HG03460 (cell line): ENCODE data around the gene IL4R.
"Not testable (repeated sequence)": the region's sequence is repeated elsewhere in the genome, so short reads cannot be mapped to it uniquely, and the experiment has no call there.

ENCODE experiments used
- ATAC-seq: cut with Tn5 transposase; IDR thresholded peaks from one replicate; pipeline ENCODE4 v1.9.1; 2021; ENCODE audit not compliant: unreplicated experiment

Gene IL4R

GRCh38 chr16:27401768-27402568 lies 88.2 kb downstream of the IL4R start, which contains the start of gene IL21R:
Gene IL21R, plus strand, starts transcription at chr16:27402174. Its CDS starts 27,898 bp downstream, at chr16:27430072.
- ATAC-seq = peak; percentile 46

- ATAC-seq = no peak
These were observed 88.8 kb downstream of the IL4R start for GRCh38 chr16:27402569-27402963.

DNA sequence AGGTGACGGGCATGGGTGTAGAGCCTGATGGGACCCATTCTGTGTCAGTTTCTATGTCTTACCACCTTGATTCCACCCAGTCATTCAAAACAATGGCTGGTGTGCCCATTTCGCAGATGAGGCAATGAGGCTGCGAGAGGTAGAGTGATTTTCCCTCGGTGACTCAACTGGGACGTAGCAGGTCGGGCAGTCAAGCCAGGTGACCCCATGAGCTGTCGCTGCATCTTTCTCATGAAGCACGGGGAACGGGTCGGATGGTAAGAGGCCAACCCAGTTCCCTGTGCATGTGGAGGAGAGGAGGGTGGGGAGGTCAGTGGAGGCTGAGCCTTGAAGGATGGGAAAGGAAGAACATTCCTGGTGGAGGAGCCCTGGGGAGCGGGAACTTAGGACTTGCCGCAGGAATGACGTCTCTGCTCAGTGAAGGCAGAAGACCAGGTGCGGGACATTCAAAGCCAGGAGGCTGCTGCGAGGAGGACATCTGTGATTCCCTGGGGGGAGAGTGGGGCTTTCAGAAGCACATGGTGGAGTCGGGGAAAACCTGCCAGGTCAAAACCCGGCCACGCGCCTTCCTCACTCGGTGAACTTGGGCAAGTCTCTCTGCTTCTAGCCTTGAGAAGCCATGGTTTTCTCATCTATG lies 89.3 kb downstream of the IL4R start:
- ATAC-seq = no peak

GRCh38 chr16:27403601-27403992 lies 89.8 kb downstream of the IL4R start:
- ATAC-seq = no peak

DNA sequence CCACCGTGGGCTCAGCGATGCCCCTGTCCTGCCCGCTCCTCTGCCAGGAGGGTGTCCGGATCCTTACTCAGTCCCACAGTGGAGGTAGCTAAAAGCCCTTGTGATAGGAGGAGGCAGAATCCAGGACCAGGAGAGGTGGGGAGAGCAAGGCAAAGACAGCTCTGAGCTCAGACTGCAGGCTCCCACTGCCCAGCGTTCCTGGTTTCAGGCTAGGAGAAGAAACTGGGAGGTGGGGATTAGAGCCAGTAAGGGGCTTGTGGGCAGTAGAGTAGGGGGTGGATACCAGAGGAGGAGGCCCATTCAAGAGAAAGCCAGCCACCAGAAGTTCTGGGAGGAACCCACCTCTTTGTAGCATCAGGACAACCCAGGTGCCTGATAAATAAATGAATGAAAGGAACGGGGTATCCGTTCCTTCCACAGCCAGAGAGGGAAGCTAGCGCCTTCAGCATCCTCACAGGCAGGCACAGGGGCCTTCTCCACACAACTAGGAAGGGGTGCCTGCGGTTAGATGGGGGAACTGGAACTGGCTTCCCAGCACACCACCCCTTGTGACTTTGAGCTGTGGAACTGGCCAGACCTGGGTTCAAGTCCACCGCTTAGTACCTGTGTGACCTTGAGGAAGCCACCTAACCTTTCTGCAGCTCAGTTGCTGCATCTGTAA lies 90.5 kb downstream of the IL4R start:
- no peak for ATAC-seq

GRCh38 chr16:27405546-27406451 lies 92.0 kb downstream of the IL4R start:
- no peak for ATAC-seq

- no peak for ATAC-seq
These were observed 92.8 kb downstream of the IL4R start for GRCh38 chr16:27406511-27407128.

GRCh38 chr16:27407133-27407532 lies 93.4 kb downstream of the IL4R start:
- no peak for ATAC-seq

GRCh38 chr16:27408012-27408601 lies 94.3 kb downstream of the IL4R start:
- ATAC-seq = peak; percentile 36

DNA sequence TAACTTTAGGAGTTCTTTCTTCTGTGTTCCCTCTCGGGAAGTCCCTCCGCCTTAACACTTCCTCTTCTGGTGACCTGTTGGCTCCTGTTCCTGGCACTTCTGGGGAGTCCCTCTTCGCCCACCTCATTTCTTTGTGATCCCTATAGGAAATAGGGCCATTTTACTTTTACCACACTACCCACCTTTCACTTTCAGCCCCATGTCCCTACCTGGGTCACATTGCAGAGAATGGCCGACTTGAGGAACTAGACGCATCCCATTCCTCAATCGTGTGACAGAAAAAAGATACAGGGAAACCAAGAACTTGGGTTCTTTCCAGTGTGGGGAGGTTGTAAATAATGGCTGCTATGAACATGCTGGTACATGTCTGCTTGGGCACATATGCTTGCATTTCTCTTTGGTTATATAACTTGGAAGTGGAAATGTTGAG lies 94.8 kb downstream of the IL4R start:
- no peak for ATAC-seq

DNA sequence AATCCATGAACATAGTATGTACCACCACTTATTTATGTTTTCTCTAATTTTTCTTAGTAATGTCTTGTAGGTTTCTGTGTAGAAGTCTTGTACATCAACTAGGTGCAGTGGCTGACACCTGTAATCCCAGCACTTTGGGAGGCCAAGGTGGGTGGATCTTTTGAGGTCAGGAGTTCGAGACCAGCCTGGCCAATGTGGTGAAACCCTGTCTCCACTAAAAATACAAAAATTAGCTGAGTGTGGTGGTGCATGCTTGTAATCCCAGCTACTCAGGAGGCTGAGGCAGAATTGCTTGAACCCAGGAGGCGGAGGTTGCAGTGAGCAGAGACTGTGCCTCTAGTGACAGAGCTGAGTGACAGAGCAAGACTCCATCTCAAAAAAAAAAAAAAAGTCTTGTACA lies 96.2 kb downstream of the IL4R start:
- not testable (repeated sequence) for ATAC-seq

- ATAC-seq = no peak
These were observed 97.0 kb downstream of the IL4R start for GRCh38 chr16:27410761-27411160.

DNA sequence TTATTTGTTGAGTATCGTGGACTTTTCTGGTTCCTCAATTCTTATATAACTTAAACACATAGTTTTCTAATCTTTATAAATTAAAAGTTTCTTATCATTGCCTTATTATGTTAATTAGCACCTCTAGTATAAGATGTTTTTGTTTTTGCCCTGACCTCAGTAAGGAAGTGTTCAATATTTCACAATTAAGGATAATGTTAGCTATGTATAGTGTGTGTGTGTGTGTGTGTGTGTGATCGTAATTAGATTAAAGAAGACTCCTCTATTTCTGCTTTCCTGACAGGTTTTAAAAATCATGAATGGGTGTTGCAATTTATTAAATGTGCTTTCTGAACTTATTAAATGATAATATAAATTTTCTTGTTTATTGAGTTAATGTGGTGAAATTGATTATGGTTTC lies 100.2 kb downstream of the IL4R start:
- no peak for ATAC-seq
